Bronchial epithelial cell (primary cell): ENCODE measurements around the gene TPR. TPM values are rescaled to one million over a fixed set of nuclear protein-coding genes. Genes with fewer than 3 reads are reported as not detected.
A peak's percentile ranks its signal among the peaks of the same experiment; 100 is the strongest.
"Not testable (repeated sequence)": the region's sequence is repeated elsewhere in the genome, so short reads cannot be mapped to it uniquely, and the experiment has no call there.

Experiments
- DNase-seq: peaks from one replicate; pipeline ENCODE4 v3.0.0-alpha.2; 2010; ENCODE audit warnings: low read depth
- FAIRE-seq: peaks from 2 replicates; lab custom pipeline; 2011; peaks lifted over from hg19 to GRCh38; lab: Jason Lieb, UNC
- H3K27me3 ChIP-seq: 2 replicates; pipeline ENCODE4 v1.5.1; 2011; ENCODE audit warnings: low read length; ENCODE audit not compliant: control insufficient read depth, insufficient read depth
- H3K36me3 ChIP-seq: 2 replicates; pipeline ENCODE4 v1.5.1; 2011; ENCODE audit warnings: low read length; ENCODE audit not compliant: control insufficient read depth, insufficient read depth
- H3K4me3 ChIP-seq: 2 replicates; pipeline ENCODE4 v1.5.1; 2011; ENCODE audit warnings: mild to moderate bottlenecking, low read depth, low read length, control low read depth
- CTCF ChIP-seq: IDR thresholded peaks from 2 replicates; pipeline ENCODE4 v1.5.1; 2011; ENCODE audit warnings: mild to moderate bottlenecking, moderate library complexity, low read length, control low read depth, inconsistent platforms; ENCODE audit not compliant: insufficient read depth, severe bottlenecking
- total RNA-seq: library from RNA; depleted of rRNA; stranded (reverse); fragments of >200 nt; gene quantifications from 2 replicates; pipeline ENCODE4 v1.2.1, GENCODE V29; 2014

The TPR gene
- total RNA-seq, 1 donor from 2014 or later = 36.6 TPM

GRCh38 chr1:186391841-186392240, 16.8 kb upstream of the TPR start:
- peaks cover 1% of the 10 kb centered on the region for H3K36me3 ChIP-seq

DNA sequence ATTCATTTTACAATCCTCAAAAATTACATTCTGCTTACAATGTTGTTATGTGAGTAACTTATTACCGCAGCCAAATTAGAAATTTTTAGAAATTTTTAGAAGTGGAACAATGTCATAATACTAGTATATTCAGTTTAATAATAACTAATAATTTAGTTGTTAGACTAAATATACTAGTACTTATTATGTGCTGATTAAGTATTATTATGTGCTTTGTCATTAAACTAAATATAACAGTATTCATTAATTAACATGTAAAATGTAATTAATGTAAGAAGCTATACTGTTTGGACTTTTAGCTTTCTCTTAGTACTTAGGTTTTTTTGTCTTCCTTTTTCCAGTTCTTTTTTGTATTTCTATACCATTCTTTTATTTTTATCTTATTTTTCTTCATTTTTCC, 15.9 kb upstream of the TPR start:
- Histone ChIP-seq H3K27me3 (no peaks in the 10 kb centered on the region), H3K4me3 (no peak overlapping the region), H3K36me3 (peaks cover 1% of the 10 kb centered on the region)
- FAIRE-seq = no peak
- DNase-seq = no peak
- no peak for TF ChIP-seq CTCF

More at GRCh38 chr1:186391841-186392240, 16.8 kb upstream of the TPR start:
- H3K4me3 ChIP-seq = no peak overlapping the region
- DNase-seq (no peak), FAIRE-seq (no peak)
- H3K27me3 ChIP-seq = no peaks in the 10 kb centered on the region
- no peak for TF ChIP-seq CTCF

- DNase-seq (no peak), FAIRE-seq (no peak)
- peaks cover 4% of the 10 kb centered on the region for H3K36me3 ChIP-seq
- no peak overlapping the region for H3K4me3 ChIP-seq
- H3K27me3 ChIP-seq = no peaks in the 10 kb centered on the region
- TF ChIP-seq CTCF = no peak
Measured at GRCh38 chr1:186386725-186387383, 11.8 kb upstream of the TPR start.

- no peak for FAIRE-seq
- H3K27me3 ChIP-seq = no peaks in the 10 kb centered on the region
- TF ChIP-seq CTCF = no peak
- H3K4me3 ChIP-seq = peak overlapping the region; percentile 88
- peaks cover 3% of the 10 kb centered on the region for H3K36me3 ChIP-seq
- DNase-seq = no peak
Measured at GRCh38 chr1:186375929-186376319, 871 bp upstream of the TPR start.

- Histone ChIP-seq H3K36me3 (peaks cover under 1% of the 10 kb centered on the region), H3K4me3 (peak overlapping the region; percentile 88), H3K27me3 (no peaks in the 10 kb centered on the region)
- TF ChIP-seq CTCF = no peak
- no peak for FAIRE-seq
- DNase-seq = peak; percentile 45
Measured at GRCh38 chr1:186374303-186375151, 526 bp downstream of the TPR start.

DNA sequence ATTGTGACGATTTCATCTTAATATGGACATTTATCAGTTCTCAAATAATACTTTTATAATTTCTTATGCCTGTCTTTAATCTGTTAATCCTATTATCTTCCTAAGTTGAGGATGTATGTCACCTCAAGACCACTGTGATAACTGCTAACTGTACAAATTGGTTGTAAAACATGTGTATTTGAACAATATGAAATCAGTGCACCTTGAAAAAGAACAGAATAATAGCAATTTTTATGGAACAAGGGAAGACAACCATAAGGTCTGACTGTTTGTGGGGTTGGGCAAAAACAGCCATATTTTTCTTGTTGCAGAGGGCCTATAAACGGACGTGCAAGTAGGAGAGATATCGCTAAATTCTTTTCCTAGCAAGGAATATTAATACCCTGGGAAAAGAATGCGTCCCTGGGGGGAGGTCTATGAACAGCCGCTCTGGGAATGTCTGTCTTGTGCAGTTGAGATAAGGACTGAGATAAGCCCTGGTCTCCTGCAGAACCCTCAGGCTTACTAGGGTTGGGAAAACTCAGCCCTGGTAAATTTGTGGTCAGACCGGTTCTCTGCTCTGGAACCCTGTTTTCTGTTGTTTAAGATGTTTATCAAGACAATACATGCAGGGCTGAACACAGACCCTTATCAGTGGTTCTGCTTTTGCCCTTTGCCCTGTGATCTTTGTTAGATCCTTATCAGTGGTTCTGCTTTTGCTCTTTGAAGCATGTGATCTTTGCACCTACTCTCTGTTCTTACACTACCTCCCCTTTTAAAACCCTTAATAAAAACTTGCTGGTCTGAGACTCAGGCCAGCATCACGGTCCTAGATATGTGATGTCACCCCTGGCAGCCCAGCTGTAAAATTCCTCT, 27.0 kb downstream of the TPR start:
- H3K4me3 ChIP-seq, H3K36me3 ChIP-seq, H3K27me3 ChIP-seq, DNase-seq, FAIRE-seq: not testable (repeated sequence)
